DOHH2 (cell line): ENCODE measurements around the gene POFUT2.

Experiments
- H3F3A ChIP-seq: fragments of 200-600 bp; sonication (generic), shearing (Covaris generic); 2 replicates; pipeline ENCODE4 v1.6.0; 2016; ENCODE audit warnings: antibody characterized with exemption, mild to moderate bottlenecking; ENCODE audit not compliant: control insufficient read depth, insufficient read depth
- H3K27ac ChIP-seq: fragments of 200-600 bp; sonication (generic); 2 replicates; pipeline ENCODE4 v1.5.1; 2014; ENCODE audit warnings: low read depth, mild to moderate bottlenecking, low read length, moderate library complexity
- H3K27me3 ChIP-seq: fragments of 200-600 bp; sonication (generic); 2 replicates; pipeline ENCODE4 v1.6.1; 2014; ENCODE audit warnings: mild to moderate bottlenecking, low read length, mixed read lengths; ENCODE audit not compliant: control insufficient read depth
- H3K36me3 ChIP-seq: fragments of 200-600 bp; sonication (generic); 2 replicates; pipeline ENCODE4 v1.6.1; 2014; ENCODE audit warnings: mild to moderate bottlenecking, low read length, moderate library complexity, mixed read lengths; ENCODE audit not compliant: control insufficient read depth
- H3K4me1 ChIP-seq: fragments of 200-600 bp; sonication (generic); 2 replicates; pipeline ENCODE4 v1.6.1; 2014; ENCODE audit warnings: mild to moderate bottlenecking, low read length, mixed read lengths; ENCODE audit not compliant: control insufficient read depth
- H3K4me2 ChIP-seq: fragments of 200-600 bp; sonication (generic); 2 replicates; pipeline ENCODE4 v1.6.0; 2014; ENCODE audit warnings: mild to moderate bottlenecking, low read length, moderate library complexity
- H3K4me3 ChIP-seq: fragments of 200-600 bp; sonication (generic); 2 replicates; pipeline ENCODE4 v1.5.1; 2014; ENCODE audit warnings: mild to moderate bottlenecking, low read length, mixed read lengths
- H3K79me2 ChIP-seq: fragments of 200-600 bp; sonication (generic); 2 replicates; pipeline ENCODE4 v1.6.1; 2014; ENCODE audit warnings: mild to moderate bottlenecking, low read length, mixed read lengths; ENCODE audit not compliant: control insufficient read depth
- H3K9me2 ChIP-seq: fragments of 200-600 bp; sonication (generic); replicated peaks from 2 replicates; pipeline ENCODE4 v1.6.1; 2014; ENCODE audit warnings: mild to moderate bottlenecking, low read length, mixed read lengths; ENCODE audit not compliant: control insufficient read depth
- H3K9me3 ChIP-seq: fragments of 200-600 bp; sonication (generic); 2 replicates; pipeline ENCODE4 v1.6.1; 2014; ENCODE audit warnings: antibody characterized with exemption, low read length, mixed read lengths; ENCODE audit not compliant: control insufficient read depth, insufficient read depth
- H4K20me1 ChIP-seq: fragments of 200-600 bp; sonication (generic); 2 replicates; pipeline ENCODE4 v1.6.0; 2014; ENCODE audit warnings: low read depth, mild to moderate bottlenecking, antibody characterized with exemption, low read length, moderate library complexity; ENCODE audit not compliant: control insufficient read depth, insufficient read depth
- CTCF ChIP-seq: fragments of 200-600 bp; sonication (generic); IDR thresholded peaks from one replicate; pipeline ENCODE4 v1.5.1; 2014; ENCODE audit warnings: antibody characterized with exemption, mild to moderate bottlenecking, low read depth, low read length; ENCODE audit not compliant: poor library complexity, severe bottlenecking
- EZH2phosphoT487 ChIP-seq: fragments of 200-600 bp; sonication (generic); IDR thresholded peaks from 2 replicates; pipeline ENCODE4 v1.6.1; 2017; ENCODE audit warnings: borderline replicate concordance, mild to moderate bottlenecking, antibody characterized with exemption, low read length, moderate library complexity, mixed read lengths

POFUT2 gene

GRCh38 chr21:45266518-45267389 is 20.9 kb downstream of the POFUT2 start:
- Histone ChIP-seq H3K4me3 (no peak overlapping the region), H3K36me3 (peaks cover 21% of the 10 kb centered on the region), H3K9me3 (peaks cover 5% of the 10 kb centered on the region; the same call in 1 of the 2 replicates), H3K4me1 (no peaks in the 10 kb centered on the region), H3K79me2 (no peaks in the 10 kb centered on the region), H3K27ac (no peak overlapping the region), H3K27me3 (no peaks in the 10 kb centered on the region), H3K4me2 (no peak overlapping the region), H3K9me2 (no peaks in the 10 kb centered on the region), H4K20me1 (no peaks in the 10 kb centered on the region), H3F3A (no peaks in the 10 kb centered on the region)
- TF ChIP-seq EZH2phosphoT487, result no peak
- no peak for TF ChIP-seq CTCF

GRCh38 chr21:45265721-45266517 is 21.8 kb downstream of the POFUT2 start:
- H3K27me3 ChIP-seq, result no peaks in the 10 kb centered on the region
- H3K9me2 ChIP-seq, result no peaks in the 10 kb centered on the region
- TF ChIP-seq CTCF (no peak), EZH2phosphoT487 (no peak)
- H3F3A ChIP-seq, result no peaks in the 10 kb centered on the region
- H3K9me3 ChIP-seq, result peaks cover 3% of the 10 kb centered on the region; the same call in 1 of the 2 replicates
- H3K4me1 ChIP-seq, result no peaks in the 10 kb centered on the region
- no peaks in the 10 kb centered on the region for H3K79me2 ChIP-seq
- no peak overlapping the region for H3K4me3 ChIP-seq
- no peaks in the 10 kb centered on the region for H4K20me1 ChIP-seq
- H3K27ac ChIP-seq, result no peak overlapping the region
- H3K4me2 ChIP-seq, result no peak overlapping the region
- H3K36me3 ChIP-seq, result peaks cover 16% of the 10 kb centered on the region

GRCh38 chr21:45264912-45265515 is 22.7 kb downstream of the POFUT2 start:
- Histone ChIP-seq H4K20me1 (no peaks in the 10 kb centered on the region), H3K79me2 (no peaks in the 10 kb centered on the region), H3K9me2 (no peaks in the 10 kb centered on the region), H3K4me1 (no peaks in the 10 kb centered on the region), H3K27me3 (no peaks in the 10 kb centered on the region), H3F3A (no peaks in the 10 kb centered on the region), H3K9me3 (peaks cover 3% of the 10 kb centered on the region; the same call in 1 of the 2 replicates), H3K4me3 (no peak overlapping the region), H3K27ac (no peak overlapping the region), H3K4me2 (no peak overlapping the region), H3K36me3 (peaks cover 8% of the 10 kb centered on the region; the same call in 1 of the 2 replicates)
- no peak for TF ChIP-seq CTCF
- no peak for TF ChIP-seq EZH2phosphoT487
